Measurements from ENCODE around the gene CD47.

CD47 gene

GRCh38 chr3:108114423-108115065 is 23.7 kb upstream of the CD47 start:
- no peak for DNase-seq

DNA sequence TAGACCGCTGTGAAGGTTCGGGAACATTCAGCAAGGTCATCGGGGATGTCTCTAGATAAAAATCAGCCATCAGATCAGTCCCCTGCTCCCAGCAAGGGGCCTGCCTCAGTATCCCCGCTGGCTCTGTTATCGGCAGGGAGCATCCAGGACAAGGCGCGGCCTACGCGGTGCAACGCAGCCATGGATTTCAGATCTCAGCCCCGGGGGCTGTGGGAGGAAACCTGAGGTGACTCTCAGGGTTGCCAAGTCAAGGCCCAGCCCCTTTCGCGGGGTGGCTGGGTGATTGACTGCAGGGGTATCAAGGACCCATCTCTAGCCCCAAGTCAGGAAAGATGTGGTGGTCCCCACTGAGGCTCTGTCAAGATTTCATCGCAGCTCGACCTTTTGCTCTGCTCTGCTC is 23.1 kb upstream of the CD47 start:
- DNase-seq = no peak

DNA sequence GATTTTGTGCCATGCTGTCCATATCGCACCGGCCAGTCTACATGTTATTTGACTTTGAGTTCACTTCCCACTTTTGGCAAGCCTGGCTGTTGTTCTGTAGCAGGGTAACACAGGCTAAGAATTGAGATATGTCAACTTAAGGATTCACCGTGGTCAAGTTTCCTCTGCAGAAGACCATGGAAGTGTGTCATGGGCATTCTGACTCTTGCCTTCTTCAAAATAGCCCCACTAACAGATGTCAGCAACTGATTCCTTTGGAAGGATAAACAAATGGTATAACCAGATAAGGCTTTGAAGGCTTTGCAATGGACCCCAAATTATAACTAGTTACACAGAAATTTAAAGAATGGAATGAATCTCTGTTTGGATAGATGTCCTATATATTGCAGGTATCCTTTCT is 20.1 kb upstream of the CD47 start:
- DNase-seq = no peak

- DNase-seq = no peak
Measured at GRCh38 chr3:108108416-108108815, 17.6 kb upstream of the CD47 start.

GRCh38 chr3:108106449-108106848 is 15.6 kb upstream of the CD47 start:
- no peak for DNase-seq

DNA sequence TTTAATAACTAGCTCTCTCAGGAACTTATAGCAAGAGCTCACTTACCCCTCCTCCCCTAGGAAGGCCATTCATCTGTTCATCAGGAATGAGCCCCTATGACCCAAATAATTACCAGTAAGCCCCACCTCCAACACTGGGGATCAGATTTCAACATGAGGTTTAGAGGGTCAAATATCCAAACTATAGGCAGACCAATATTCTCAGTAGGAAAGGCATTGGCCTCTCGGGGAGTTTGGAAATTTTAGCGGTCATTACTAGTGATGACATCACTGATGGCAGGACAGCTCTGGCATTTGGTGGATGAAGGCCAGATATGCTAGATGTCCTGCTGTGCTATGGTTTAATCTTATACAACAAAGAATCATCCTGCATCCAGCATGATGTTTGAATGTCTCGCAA is 15.2 kb upstream of the CD47 start:
- no peak for DNase-seq

DNA sequence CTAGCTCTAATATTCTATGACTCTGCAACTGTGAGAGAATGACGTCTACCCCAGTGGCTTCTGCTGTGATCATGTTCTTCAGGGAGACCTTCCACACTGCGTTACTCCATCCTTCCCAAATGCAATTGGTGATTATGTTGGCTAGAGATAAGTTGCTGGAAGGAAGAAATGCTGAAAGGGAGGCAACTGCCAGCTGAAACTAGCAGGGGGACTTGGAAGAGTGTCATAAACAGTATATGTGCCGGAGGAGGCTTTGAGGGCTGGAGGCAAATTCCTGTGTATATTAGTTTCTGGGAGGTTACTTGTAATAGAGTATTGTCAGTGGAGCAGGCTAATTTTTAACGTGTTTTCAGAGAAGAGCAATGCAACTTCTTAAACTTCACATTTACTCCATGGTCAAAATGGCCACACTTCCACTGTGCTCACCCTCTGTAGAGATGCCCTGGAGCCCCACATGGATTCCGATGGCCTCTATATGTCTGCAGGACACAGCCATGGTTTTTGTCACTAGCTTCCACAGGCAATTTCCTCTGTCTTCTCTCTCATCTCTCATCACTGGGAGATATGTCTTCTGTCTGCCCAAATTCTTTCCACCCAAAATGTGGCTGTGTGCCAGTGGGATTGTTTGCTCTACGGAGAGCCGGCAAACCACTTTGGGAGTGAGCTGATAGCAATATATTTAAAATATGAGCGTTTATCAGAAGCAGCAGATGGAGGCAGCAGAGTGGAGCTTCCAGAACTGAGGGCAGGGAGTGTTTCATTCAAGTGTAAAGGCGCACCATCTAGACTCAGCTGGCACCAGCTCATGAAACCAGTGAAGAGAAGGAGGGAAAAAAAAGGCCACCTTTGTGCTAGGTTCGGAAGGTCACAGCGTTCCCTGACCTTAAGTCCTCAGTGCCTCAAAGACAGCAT is 13.3 kb upstream of the CD47 start:
- no peak for DNase-seq

DNA sequence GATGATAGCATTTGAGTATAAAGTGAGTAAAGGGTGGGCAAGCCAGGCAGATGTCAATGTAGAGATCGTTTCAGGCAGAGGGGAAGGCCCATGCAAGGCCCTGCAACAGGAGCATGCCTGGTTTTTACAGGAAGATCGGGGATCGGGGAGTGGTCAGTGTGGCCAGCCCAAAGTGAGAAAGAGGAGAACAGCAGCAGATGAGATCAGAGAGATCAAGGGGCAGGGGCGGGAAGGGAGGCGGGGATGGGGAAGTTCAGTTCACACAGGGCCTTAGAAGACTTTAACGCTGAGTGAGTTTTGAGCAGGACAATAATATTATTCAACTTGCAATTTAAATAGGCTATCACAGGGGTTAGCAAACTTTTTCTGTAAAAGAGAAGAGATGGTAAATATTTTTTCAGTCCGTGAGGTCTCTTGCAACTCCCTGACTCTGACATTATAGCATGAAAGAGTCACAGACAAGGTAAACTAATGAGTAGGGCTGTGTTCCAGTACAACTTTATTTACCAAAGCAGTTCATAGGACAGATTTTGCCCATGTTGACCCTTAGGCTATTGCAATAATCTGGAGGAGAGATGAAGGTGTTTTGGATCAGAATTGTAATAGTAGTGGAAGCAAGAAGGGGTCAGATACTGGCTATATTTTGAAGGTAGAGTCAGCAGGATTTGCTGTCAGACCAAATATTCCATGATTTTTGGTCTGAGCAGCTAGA is 12.4 kb upstream of the CD47 start:
- no peak for DNase-seq

GRCh38 chr3:108102420-108103039 is 11.7 kb upstream of the CD47 start:
- DNase-seq = no peak

DNA sequence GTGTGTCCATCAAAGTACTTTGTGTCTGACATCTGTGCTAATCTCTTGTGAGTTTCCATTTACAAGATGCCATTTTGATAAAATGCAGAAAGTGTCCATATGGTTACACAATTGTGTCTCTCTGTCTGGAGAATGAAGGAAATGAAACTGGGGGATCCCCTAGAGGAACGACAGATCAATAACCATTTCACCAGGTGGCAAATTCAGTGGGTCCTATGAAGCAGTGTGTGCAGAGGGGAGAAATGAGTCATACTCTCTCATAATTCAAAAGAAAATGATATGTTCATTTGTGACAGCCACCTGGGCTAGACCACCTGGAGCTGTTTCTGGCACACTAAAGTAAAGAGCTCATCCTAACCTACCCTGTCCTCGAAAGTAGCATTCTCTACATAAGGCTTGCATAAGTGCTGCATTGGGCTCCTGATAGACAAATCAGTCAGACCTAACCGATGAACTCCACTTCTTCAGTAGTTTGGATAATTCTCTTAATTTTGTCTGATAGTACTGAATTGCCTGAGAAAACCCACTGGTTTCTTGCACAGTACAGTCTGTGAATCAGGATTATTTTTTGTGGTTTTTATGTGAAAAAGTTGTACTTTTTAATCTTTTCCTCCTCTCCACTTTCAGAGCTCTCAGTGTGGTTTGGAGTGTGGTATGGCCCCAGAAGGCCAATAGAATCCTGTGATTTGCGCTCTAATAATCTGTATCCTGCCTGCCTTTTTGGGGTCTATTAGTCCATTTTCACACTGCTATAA is 10.3 kb upstream of the CD47 start:
- DNase-seq = peak; percentile 32

DNA sequence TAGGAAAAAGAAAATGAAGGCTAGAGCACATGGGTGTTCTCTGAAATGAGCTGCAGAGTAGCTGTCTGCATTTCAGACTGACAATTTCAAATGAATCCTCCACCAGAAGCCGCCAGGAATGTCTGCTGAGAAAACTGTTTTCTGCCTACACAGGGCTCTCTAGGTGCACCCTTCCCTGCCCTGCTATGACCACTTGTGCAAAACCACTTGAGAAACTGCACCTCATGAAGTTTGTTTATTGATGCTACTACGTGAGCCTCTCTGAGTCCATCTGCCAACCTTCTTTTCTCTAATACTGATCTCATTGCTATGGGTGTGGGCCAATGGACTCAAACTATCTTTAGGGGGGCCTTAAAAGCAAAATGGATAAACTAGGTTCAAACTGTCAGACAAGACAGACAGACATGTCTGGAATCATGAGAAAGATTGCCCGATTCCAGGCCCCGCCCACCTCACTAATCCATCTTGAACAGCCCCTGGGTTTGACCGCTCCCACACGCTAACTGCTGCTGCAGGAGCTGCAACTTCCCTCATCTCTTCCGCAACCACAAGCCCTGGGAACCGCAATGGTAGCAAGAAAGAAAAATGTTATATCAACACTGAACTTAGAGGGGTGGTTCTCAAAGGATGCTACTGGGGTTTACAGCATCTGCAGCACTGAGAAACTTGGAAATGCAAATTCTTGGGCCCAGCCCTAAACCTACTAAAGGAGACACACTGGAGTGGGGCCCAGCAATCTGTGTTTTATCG is 9.0 kb upstream of the CD47 start:
- DNase-seq = no peak

- DNase-seq = no peak
Measured at GRCh38 chr3:108099244-108099643, 8.4 kb upstream of the CD47 start.

DNA sequence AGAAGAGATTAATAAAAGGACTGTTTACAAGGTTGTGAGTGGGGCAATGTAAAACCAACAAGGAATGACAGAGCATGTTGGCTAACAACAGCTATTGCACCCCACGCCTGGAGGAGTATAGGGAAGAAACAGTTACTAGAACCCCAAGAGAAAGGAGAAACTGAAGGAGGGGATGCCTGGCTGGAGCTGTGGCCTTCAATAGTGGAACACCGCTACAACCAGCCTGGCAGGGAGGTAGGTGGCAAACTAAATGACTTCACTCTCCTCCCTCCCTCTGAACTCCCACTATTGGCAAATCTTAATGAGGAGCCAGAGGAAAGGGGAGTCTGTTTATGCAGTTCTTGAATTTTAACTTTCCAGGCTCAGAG is 7.2 kb upstream of the CD47 start:
- DNase-seq = no peak

DNA sequence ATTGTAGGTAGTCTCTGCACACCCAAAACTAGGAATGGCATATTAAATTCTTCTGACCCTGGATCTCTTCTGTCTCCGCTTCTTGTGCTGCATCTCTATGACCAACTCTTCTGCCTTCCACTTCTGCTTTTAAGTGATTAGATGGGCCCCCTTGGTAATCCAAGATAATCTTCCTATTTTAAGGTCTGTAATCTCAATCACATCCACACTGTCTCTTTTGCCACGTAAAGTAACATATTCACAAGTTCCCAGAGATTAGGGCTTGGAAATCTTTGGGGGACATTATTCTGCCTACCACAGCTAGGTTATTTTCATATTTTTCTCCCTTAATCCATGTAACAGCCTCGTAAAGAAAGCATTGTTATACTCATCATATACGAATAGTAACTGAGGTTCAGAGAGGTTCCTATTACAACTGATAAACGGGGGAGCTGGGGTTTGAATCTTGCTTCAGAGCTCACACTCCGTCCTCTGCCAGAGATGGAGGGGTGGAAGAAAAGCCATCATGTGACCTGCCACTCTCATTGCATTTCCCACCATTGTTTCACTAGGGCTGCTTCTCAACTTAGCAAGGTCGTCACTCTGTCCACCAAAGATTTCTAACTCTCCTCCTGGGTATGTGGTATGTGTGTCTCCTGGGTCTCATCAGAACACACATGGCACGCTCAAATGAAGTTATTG is 6.6 kb upstream of the CD47 start:
- no peak for DNase-seq

- DNase-seq = no peak
Measured at GRCh38 chr3:108096532-108097321, 5.9 kb upstream of the CD47 start.

DNA sequence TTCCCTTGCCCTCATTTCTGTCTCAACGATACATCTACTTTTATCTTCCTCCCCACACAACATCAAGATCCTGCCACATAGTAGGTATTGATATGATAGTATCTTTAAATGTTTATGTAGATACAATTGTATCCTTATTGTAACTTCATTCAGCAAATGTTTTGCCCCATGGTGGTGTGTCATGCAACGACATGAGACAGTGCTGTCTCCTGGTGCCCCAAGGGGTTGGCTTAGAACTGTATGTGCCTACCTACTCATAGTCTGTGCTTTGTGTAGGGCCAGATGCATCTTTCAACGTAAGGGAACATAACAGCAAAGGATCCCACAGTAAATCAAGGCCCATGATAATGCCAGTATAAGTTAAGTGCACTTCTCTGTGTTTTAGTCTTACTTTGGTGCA is 2.8 kb upstream of the CD47 start:
- DNase-seq = no peak

DNA sequence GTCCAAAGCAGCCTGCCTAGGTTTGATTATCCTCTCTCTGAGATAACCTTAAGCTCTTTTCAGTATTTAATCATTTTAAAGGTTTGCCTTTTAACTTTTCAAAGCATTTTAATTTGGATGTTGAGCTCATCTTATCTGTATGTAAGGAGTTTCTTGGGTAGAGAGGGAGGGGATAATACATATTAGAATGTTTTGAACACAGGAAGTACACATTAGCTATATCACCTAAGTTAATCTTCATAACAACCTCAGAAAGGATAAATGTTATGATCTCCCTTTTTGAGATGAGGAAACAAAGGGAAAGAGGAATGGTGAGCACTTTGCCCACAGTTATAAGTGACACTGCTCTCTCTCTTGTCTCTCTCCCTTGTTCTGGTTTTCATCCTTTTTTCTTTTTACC is 2.2 kb upstream of the CD47 start:
- no peak for DNase-seq

DNA sequence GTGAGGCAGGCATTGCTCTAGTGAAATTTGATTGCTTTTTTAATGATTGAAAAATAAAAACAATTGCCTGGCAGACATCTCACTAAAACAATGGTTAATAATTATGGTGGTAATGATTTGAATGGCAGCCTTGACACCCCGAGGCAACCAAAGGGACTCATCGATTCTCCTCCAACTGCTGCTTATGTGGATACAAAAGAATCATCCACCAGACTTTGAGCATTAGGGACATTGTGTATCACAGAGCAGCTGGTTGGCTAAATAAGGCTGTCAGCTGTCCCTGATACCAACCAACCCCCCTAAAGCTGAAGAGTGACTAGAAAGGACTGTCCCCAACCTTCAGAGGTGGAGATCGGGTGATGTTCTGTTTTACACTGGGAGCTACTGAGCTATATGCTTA is 1.7 kb upstream of the CD47 start:
- DNase-seq = no peak

GRCh38 chr3:108091498-108092250 is 843 bp upstream of the CD47 start:
- peak; percentile 38 for DNase-seq
